Activated naive CD4-positive, alpha-beta T cell treated with Interleukin-2 at 50 U/mL for 16 hours (primary cell): Measurements from ENCODE around the gene COL17A1.

Source experiments
- DNase-seq: peaks from one replicate; pipeline ENCODE4 v3.0.0-alpha.2; 2020

Gene COL17A1

GRCh38 chr10:104092749-104093148 is 7.1 kb upstream of the COL17A1 start:
- no peak for DNase-seq

- no peak for DNase-seq
These were observed 4.9 kb upstream of the COL17A1 start for GRCh38 chr10:104090611-104091010.

DNA sequence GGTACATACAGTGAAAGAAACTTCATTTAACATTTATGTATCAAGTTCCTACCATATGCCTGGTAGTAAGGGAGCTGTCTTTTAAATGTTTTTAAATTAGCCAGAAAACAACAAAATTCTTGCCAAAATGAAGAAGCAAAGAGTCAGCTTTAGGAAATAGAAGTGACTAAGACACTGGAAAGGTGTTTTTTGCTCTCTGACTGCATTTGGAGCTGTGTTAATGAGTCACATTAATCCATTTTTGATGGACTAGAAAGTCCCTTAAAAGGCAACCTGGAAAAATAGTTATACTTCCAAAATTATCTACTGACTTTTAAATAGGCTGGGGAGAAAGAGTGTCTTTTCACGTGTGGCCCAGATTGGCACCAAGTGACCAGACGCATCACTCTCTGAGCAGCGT is 3.9 kb upstream of the COL17A1 start:
- DNase-seq: no peak

DNA sequence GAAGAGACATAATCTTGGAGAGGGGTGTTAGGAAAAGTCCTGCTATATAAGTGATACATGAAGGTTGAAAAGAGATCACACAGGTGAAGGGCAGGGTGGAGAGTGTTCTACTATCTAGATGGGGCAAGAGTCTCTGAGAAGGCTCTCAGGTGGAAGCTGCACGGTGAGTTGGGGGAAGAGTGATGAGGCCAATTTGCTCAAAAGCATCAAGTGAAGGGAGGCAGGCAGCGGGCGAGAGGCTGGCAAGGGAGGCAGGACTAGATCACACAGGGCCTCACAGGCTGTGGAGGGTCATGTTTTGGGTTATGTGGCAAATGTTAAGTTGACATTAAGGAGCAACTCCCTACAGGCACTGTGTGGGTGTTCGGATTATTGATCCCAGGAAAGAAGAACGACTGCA is 2.6 kb upstream of the COL17A1 start:
- no peak for DNase-seq

- DNase-seq: no peak
These were observed 1.1 kb downstream of the COL17A1 start for GRCh38 chr10:104084482-104085142.

GRCh38 chr10:104081998-104082397 is 3.7 kb downstream of the COL17A1 start:
- no peak for DNase-seq

DNA sequence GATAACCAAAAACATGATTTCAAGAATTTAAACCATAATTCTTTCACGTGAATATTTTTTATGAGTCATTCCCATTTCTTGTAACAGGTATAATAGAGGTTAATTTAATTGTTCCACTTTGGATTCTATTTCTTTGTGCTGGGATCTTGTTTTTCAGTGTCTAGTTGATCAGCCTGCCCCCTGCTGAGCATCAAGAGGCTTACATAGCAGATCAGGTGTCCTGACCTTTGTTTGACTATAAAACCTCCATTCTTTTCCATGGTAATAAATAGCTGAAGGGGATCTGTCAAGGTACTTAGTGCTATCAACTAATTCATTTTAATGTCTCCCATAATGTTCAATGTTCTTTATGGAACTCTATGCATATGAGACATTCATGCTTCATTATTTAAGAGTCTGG is 4.9 kb downstream of the COL17A1 start:
- no peak for DNase-seq

DNA sequence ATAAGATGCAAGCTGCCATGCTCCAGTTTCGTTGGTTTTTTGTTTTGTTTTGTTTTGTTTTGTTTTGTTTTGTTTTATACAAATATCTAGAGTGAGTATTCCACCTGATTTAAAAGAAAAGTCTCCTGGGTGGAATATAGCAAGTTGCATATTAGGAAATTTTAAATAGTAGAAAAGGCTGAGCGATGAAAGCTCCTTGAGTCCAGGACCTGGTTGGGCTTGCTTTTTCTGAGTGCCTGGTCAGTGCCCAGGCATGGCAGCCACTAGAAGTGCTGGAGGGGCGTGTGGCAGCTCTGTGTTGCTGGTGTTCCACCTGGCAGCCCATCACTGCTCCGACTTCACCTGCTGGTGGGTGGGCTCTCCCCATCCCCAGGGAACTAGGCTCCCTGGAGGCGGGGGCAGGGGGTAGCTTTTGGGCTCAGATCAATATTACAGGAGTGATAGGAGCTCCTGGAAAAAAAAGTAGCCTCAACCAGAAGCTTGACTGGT is 8.0 kb downstream of the COL17A1 start:
- no peak for DNase-seq

DNA sequence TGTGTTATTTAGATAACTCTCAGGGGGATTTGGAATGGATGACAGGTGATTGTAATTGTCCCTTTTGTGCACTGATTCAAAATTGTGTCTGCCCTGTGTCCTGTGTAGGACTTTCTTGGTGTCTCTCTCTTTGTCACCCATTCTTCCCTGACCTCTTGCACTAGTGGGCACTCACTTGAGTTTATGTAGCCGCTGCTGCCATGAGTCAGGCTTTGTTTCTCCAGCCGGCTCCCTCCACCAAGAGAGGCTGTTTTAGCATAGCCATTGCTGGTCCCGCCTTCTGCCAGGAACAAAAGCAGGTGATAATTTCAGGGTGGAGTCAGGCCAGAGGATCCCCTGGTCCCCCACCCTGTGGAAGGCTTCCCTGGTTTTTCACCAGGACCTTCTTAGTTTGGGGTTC is 8.4 kb downstream of the COL17A1 start:
- no peak for DNase-seq

- no peak for DNase-seq
These were observed 8.9 kb downstream of the COL17A1 start for GRCh38 chr10:104076743-104077160.

DNA sequence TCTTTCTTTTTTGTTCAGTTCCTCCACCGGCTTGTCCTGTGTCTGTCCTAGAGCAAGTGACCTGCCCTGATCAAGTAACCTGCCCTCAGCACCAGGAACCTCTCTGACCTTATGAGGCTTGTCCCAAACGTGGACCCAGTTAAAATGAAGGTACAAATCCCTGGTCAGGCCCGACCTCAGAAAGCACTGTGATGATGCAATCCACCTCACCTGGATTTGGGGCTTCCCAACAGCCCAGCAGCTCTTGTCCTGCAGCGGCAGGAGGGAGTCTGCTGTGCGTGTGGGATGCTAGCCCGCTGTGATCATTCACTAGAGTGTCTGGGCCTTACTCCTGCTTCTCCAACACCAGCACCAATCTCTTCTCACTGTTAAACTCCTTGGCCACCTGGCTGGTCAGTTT is 11.2 kb downstream of the COL17A1 start:
- no peak for DNase-seq

DNA sequence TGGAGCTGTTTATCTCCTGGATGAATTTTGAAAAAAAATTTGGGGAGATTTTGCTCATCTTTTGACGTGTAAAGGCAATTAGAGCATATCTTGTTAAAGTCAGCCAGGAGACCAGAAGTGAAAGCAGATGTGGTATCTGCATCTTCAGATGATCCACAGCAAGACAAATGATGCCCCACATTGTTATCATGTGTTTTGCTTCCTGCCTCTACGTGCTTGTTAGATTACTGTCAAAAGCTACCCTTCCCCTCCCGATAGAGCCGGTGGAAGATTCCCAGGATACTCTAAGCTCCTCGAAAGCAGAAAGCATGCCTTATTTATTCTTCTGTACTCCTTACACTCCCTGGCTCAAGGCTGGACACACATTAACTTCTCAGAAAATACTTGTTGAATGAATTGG is 12.9 kb downstream of the COL17A1 start:
- no peak for DNase-seq

- no peak for DNase-seq
These were observed 16.1 kb downstream of the COL17A1 start for GRCh38 chr10:104069613-104070012.

DNA sequence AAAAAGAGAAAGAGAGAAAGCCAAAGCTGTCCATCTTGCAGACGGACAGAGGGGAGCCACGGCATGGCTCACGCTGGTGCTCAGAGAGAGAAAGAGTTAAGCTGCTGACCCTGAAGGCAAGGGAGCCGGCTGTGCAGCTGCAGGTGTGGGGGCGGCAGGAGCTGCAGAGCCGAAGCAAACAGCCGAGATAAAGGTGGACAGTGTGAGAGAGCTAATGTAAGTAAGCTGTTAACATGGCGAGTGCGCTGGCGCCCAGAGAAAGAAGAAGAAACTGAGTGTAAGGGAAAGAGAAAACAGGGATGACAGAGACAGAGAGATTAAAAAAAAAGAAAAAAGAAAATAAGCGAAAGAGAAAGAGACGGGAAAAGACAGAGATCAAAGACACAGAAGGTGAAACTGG is 18.2 kb downstream of the COL17A1 start:
- DNase-seq: no peak

DNA sequence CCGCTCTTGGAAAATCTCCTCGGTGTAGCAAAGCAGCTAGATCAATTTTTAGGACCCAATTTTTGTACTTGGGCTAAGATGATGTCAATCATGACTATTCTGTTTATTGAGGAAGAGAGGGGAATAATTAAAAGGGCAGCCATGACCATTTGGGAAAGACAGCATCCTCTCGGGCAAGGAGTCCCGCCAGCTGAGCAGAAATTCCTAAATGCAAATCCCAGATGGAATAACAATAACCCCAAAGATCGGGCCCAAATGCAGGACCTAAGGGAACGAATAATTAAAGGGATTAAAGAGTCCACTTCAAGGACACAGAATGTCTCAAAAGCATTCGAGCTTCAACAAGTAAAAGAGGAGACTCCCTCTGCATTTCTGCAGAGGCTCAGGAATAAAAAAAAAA is 18.7 kb downstream of the COL17A1 start:
- no peak for DNase-seq

DNA sequence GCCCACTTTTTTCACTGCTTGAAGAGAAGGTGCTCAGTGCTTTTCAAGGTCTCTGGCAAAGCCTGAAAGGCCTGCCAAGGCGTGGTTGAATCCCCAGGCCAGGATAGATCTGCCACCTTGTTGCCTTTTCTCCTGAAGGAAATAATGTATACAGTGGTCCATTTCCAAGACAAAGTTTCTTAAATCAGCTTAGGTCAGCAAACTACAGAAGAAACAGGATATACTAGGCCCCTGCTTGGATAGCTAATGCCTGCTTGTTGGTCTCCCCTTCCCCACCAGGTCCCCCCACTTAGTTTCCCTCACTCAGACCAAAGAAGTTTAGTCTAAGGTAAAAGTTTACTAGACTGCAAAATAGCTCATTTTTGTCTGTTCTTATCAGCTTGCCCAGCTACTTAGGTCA is 19.9 kb downstream of the COL17A1 start:
- no peak for DNase-seq

DNA sequence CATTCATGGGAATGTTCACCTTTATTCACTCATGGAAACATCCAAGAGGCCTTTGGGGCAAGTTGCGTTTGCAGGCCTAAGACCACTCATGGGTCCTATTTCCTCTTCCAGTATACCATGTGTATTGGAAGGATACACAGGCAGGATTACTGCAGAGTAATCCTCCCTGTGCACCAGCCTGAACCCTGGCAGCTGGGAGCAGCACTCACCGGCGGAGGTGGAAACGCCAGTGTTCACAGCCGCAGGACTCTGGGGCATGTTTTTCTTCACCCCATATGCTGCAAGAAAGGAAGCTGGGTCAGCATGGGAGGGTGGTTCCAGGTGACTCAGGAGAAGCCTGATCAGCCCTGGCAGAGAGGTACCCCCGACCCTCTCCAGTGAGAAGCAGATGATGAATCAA is 24.5 kb downstream of the COL17A1 start:
- DNase-seq: no peak

- no peak for DNase-seq
These were observed 26.3 kb downstream of the COL17A1 start for GRCh38 chr10:104059364-104059763.

DNA sequence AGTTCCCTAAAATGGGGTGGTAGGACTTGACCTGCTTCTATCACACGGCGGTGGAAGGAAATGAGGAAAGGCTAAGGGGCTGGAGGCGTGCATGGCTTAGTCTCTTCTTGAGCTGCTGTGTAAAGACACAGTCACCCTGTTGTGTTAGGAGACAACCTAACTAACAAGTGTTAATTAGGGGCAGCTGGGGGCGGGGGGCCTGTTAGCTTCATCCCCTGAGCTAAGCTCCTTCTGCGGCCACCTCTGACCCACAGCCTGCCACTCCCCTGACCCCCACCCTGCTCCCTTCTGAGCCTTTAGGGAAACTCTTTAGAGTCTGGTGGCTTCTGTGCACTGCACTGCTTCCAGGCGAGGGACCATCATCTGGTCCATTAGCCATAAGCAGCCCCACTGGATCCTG is 28.0 kb downstream of the COL17A1 start:
- no peak for DNase-seq

GRCh38 chr10:104056619-104057273 is 28.9 kb downstream of the COL17A1 start:
- DNase-seq: no peak

DNA sequence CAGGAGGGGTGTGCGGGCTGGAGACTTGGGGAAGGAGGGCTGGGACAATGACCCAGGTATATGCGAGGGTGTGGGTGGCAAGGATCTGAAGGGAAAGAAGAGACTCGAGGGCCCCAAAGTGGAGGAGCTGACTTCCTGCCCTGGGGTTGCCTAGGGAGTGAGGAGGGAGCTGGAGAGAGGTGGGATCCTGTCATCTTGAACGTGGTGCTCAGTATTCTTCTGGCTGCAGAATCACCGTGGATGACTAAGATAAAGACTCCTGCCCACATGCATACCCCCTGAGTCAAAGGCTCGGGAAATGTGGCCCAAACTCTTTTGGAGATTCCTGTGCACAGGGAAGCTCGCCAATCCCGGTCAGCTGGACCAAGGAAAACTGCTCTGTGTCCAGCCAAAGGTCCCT is 31.2 kb downstream of the COL17A1 start:
- no peak for DNase-seq

GRCh38 chr10:104053201-104053600 is 32.5 kb downstream of the COL17A1 start:
- DNase-seq: no peak

DNA sequence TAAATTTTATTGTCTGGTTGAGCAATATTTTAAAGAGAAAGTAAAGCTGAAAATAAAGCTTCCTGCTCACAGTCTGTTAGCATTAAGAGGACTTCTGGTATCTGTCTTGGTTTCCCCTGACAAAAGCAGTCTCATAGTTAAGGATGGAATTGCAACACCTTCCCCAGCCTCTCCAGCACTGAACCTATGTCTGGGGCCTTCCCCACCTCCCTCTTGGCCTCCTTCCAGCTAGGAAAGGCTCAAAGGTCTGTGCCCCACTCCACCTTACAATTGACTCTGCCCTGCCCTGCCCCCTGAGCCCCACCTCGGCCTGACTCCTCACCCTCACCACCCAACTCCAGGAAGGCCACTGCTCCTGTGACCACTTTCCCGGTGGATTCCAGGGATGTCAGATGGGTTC is 33.2 kb downstream of the COL17A1 start:
- no peak for DNase-seq

GRCh38 chr10:104049504-104050250 is 36.0 kb downstream of the COL17A1 start:
- DNase-seq: no peak
